D721Med (cell line): ENCODE data around the gene CCDC116.
"Not testable (repeated sequence)": the region's sequence is repeated elsewhere in the genome, so short reads cannot be mapped to it uniquely, and the experiment has no call there.

Experiments
- DNase-seq: peaks from one replicate; pipeline ENCODE4 v3.0.0; 2011; ENCODE audit warnings: low spot score; ENCODE audit not compliant: insufficient read length
- FAIRE-seq: peaks from 2 replicates; lab custom pipeline; 2011; peaks lifted over from hg19 to GRCh38; lab: Jason Lieb, UNC
- CTCF ChIP-seq: IDR thresholded peaks from 2 replicates; pipeline ENCODE4 v1.5.1; 2012; ENCODE audit warnings: mild to moderate bottlenecking, control low read depth; ENCODE audit not compliant: insufficient read depth; ENCODE audit errors: missing control alignments

Gene CCDC116

GRCh38 chr22:21591695-21592094 is 40.9 kb upstream of the CCDC116 start:
- FAIRE-seq (no peak), DNase-seq (no peak)
- TF ChIP-seq CTCF: no peak

- no peak for FAIRE-seq
- no peak for TF ChIP-seq CTCF
These were observed 40.1 kb upstream of the CCDC116 start for GRCh38 chr22:21592422-21592821.

GRCh38 chr22:21593406-21594232 is 38.9 kb upstream of the CCDC116 start:
- FAIRE-seq (no peak), DNase-seq (no peak)
- TF ChIP-seq CTCF: no peak

More at GRCh38 chr22:21592422-21592821, 40.1 kb upstream of the CCDC116 start:
- no peak for DNase-seq

- DNase-seq (no peak), FAIRE-seq (no peak)
- TF ChIP-seq CTCF: no peak
These were observed 37.6 kb upstream of the CCDC116 start for GRCh38 chr22:21594865-21595452.

- FAIRE-seq, DNase-seq: not testable (repeated sequence)
These were observed 36.0 kb upstream of the CCDC116 start for GRCh38 chr22:21596356-21597135.

- FAIRE-seq (no peak), DNase-seq (no peak)
- TF ChIP-seq CTCF: no peak
These were observed 34.3 kb upstream of the CCDC116 start for GRCh38 chr22:21598302-21598701.

- DNase-seq (no peak), FAIRE-seq (no peak)
These were observed 33.3 kb upstream of the CCDC116 start for GRCh38 chr22:21599053-21599893.

More at GRCh38 chr22:21599053-21599893, 33.3 kb upstream of the CCDC116 start:
- no peak for TF ChIP-seq CTCF
